G401 (cell line): ENCODE results near the gene CFI. TPM values are rescaled to one million over a fixed set of nuclear protein-coding genes. Genes with fewer than 3 reads are reported as not detected.
"Not testable (repeated sequence)": the region's sequence is repeated elsewhere in the genome, so short reads cannot be mapped to it uniquely, and the experiment has no call there.

Source experiments
- DNase-seq: peaks from one replicate; pipeline ENCODE4 v3.0.0-alpha.2; 2015; ENCODE audit warnings: low spot score
- in situ Hi-C: cut with HindIII; loops from 2 replicates; pipeline ENCODE4 v1.10.0; 2016; ENCODE audit warnings: low sequenced_read_pairs, mixed read lengths
- total RNA-seq: library from RNA; depleted of rRNA; stranded (reverse); fragments of >200 nt; shearing (Covaris generic); gene quantifications from 2 replicates; pipeline ENCODE4 v1.2.3, GENCODE V29; 2014

CFI gene
- total RNA-seq, 1 experiment from 2014 or later = not detected

DNA sequence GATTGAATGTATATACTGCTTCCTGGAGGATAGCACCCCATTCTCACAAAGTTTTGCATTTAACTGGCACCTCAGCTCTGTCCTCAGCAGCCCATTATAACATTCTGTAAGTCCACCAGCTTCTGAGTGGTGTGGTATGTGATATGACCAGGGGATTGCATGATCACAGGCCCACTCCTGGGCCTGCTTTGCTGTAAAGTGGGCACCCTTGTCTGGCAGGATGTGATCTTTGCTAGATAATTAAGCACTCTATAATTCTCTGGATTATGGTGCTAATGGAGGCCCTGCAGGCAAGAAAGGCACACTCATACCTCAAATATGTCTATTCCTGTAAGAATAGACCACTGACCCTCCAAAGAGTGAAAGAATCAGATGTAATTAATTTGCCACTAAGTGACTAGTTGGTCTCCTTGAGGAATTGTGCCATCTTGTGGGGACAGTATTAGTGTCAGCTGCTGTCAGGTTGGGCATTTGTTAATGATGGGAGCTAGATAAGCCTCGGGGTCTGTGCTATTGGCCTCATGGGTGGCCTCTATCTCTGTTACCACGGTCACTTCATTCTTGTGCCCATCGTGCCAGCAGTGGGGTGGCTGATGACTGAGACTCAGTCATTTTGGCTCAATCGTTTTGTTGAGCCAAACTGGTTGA lies 2.2 kb upstream of the CFI start:
- in situ Hi-C loops = loop anchor here (25.0 kb wide), 1 partner anchor 367 kb away; the partner anchor contains the start of gene SEC24B
- DNase-seq = peak; percentile 24

DNA sequence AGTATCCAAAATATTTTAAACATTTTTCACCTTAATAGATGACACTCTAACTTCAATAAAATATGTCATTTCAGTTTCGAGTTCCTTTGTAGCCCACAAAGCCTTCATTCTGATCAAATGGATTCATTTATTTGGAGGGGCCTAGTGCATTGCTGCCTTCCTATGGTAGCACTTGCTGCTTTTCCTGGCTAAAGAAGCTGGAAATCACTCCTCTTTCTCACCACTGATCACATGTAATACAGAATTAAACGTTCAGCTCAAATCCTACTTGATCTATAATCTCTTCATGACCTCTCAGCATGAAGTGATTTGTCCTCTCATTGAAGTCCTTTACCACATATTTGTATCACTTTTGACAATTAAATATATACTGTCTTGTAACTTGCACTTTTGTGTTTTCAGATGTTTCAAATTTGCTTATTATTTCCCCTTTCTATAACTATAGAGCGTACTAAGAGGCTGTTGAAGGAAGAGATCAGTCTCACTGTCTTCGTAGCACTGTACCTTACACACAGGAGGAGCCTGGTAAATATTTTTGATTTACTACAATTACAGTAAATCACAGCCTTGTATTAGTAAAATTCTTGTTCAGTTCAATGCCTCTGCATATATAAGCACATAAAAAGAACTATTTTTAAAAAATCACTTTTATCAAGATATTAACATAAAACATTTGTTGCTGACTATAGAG lies 555 bp downstream of the CFI start:
- in situ Hi-C loops = loop anchor here (25.0 kb wide), 1 partner anchor 364 kb away; the partner anchor contains the start of gene SEC24B
- no peak for DNase-seq

DNA sequence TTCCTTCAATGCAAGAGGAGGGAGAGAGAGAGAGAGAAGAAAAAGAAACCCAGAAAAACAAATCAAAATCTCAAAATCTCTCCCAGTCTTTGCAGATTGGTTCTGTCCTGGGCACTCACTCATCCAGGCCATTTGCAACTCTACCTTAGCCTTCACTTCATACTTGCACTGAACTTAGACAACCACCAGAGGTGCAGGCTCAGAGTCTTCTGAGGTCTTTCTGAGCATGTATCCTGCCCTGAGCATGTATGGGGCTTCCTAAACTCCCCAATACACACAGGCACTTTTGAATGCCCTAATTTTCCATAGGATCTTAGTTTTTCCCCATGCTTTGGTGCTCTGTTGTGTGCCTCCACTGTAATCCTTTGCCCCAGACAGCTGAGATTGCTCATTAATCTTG lies 2.9 kb downstream of the CFI start:
- in situ Hi-C loops = no loop called here

DNA sequence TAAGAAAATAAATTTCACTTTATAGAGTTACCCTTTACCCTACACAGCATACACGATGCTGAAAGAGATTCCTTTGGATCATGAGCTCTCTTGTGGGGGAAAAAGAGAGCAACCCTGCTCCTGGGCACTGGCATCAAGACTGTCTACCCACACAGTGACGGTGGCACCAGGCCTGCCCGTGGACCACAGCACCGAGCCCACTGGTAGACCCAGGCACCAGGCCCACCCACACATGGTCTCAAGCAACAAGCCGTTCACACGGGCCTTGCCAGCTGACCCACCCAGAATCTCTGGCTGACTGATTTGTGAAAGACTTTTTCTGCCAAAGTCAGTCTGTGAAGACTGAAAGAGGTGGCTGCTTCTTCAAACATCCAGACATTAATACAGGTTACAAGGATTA lies 6.7 kb downstream of the CFI start:
- in situ Hi-C loops = no loop called here
- no peak for DNase-seq

More for the DNA sequence above, 2.9 kb downstream of the CFI start:
- no peak for DNase-seq

GRCh38 chr4:109787807-109788206 lies 14.0 kb downstream of the CFI start:
- DNase-seq = no peak
- in situ Hi-C loops = no loop called here

DNA sequence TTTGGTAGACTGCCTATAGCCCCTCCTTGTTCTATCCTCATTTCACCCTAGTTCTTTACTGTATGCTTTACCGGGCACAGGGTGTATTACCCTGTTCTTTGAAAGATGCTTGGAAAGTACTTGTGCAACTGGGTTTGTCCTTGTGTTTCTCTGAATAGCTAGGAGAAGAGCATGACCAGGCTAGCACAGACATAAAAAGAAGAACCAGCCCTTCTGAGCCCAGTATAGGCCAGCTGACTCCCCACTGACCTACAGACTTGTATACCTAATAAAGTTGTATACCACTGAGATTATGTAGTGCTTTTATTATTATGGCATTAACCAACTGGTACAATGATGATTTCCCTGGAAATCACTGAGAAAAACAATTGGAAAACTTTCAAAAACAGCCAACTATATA lies 15.0 kb downstream of the CFI start:
- DNase-seq = no peak
- in situ Hi-C loops = no loop called here

DNA sequence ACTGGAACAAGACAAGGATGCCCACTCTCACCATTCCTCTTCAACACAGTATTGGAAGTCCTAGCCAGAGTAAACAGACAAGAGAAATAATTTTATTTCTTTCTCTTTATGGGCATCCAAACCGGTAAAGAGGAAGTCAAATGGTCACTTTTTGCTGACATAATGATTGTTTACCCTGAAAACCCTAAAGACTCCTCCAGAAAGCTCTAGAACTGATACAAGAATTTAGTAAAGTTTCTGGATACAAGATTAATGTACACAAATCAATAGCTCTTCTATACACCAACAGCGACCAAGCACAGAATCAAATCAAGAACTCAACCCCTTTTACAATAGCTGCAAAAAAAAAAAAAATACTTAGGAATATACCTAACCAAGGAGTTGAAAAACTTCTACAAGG lies 19.7 kb downstream of the CFI start:
- in situ Hi-C loops, DNase-seq: not testable (repeated sequence)

DNA sequence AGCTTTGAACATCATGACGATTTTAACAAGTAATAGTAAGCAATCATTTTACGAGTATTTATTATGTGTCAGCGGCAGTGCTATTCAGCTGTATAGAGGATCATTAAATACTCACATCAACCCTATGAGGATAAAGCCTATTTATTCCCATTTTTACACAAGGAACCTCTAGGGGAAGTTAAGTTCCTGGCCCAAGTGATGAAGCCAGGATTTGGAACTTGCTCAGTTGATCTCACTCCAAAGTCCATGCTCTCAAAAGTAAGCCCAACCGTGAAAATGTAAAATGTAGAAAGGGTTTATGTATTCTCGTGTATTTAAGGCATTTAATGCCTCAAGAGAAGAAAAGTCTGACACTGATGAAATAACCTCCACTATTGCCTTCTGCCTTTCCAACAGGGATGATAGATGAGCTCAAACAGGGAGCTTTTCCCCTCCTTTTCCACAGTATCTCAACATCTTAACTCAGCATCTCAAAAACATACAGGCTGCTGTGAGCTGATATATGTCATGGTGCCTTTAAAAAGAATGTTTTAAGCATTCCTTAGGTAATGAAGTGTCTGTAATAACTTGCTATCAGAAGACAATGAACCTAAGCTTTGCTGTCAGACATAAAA lies 36.9 kb downstream of the CFI start:
- DNase-seq = no peak
- in situ Hi-C loops = no loop called here

DNA sequence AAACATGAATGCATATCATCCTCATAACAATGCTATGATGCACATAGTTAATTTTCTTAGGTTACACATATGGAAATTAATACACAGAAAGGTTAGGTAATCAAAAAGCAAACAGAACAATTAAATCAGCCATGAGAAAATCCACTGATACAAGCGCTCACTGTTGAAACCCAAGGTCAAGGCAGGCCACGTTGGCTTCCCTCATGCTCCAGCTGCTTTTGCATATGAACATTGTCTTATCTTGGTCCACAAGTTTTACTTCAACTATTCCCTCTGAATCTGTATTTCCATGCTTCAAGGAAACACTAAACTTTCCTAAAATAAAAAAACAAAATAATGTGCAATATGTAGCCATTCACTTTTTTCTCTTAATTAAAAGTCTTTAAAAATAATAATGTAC lies 37.4 kb downstream of the CFI start:
- DNase-seq = no peak
- in situ Hi-C loops = no loop called here

DNA sequence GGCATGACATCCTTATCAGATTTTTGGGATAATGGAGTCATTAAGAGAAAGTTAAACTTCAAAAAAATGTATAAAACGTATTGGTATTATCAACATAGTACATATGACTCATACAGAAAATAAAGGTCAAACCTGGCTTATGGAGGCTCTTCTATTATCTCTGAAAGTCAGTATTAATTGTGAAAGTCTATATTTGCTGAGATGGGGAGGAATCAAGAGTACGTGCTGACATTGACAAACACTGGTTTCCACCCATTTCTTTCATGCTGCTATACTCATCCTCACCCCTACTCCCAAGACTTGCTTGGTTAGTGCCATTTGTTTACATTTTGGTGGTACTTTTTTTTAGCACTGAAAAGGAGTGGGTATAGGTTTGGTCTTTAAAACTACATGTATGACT lies 41.1 kb downstream of the CFI start:
- in situ Hi-C loops = no loop called here
- DNase-seq = no peak

GRCh38 chr4:109755656-109756055 lies 46.1 kb downstream of the CFI start:
- in situ Hi-C loops = no loop called here
- no peak for DNase-seq

GRCh38 chr4:109754093-109754857 lies 47.5 kb downstream of the CFI start:
- no peak for DNase-seq
- in situ Hi-C loops = no loop called here

DNA sequence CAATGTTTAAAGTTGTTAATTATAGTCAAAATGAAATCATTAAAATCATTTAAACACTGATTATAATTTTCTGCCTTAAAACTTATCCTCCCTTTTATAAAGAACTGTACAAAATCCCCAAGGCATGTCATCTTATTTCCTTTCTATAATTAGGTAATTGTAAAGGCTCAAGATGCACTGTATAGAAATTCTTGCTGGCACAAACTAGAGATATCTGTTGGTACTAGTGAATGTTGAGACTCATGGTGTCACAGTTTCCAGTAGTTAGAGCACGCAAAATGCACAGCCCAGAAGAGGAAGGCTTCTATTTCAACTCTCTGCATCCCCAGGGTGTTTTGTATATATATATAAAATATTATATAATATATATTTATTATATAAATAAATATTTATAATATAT lies 49.3 kb downstream of the CFI start:
- no peak for DNase-seq
- in situ Hi-C loops = no loop called here

DNA sequence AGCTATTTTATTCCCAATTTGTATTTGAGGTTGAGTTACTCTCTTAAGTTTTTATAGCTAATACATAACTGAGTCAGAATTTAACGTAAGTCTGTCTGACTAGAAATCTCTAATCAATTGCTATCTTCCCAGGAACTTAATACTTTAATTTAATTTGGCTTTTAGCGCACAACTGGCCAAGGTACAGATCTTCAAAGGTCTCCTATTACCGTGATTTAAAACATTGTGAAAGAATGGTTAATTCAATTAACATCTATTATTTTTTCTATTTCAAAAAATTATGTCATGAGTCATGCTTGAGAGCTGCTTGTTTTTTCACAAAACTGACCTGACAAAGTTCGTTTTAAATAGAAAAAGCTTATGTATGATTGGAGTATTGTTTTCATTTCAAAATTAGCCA lies 49.9 kb downstream of the CFI start:
- in situ Hi-C loops = no loop called here
- no peak for DNase-seq

DNA sequence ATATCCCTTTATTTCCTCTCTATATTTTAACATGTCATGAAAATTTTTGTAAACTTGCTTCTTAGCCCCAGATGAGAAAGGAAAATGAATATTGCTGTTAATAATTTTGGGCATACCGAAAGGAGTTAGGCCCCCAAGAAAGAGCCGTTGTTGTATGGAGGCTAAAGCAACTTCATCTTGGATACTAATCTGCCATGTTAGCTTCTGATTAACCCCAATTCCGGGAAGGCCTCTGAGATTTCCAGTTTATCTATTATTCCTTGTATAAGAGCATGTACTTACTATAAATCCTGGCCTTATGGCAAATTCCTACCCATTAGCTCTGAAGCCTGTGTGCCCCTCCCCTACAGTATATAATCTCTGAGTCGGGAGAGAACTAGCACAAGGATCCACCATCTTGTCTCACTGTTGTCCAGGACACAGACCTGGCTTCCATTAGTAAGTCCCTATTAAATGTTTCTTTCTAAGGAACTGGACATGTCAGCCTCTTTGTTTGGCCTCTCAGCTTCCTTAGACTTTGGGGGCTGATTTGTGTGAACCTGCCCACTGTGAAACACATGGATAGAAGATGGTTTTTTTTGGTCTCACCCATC lies 51.1 kb downstream of the CFI start:
- DNase-seq = no peak
- in situ Hi-C loops = no loop called here

GRCh38 chr4:109749388-109750082 lies 52.3 kb downstream of the CFI start:
- in situ Hi-C loops = no loop called here
- DNase-seq = no peak

DNA sequence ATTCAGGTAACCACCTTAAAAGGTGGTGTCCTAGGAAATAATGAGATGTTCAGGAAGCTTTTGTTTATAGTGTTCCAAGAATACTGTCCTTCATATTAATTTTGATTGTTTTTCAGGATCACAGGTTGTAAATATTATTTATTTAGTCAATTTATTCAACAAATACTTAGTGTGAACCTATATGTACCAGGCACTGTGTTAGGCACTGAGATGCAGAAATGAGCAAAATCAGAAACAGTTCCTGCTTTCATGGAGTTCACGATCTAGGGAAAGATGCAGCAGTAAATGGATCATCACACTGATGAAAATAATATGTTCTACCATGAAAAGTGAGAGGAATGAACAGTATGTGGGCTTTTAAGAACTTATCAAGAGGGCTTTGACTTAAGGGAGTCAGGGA lies 53.7 kb downstream of the CFI start:
- in situ Hi-C loops = no loop called here
- DNase-seq = no peak

GRCh38 chr4:109746728-109747127 lies 55.1 kb downstream of the CFI start:
- in situ Hi-C loops = no loop called here
- DNase-seq = no peak

DNA sequence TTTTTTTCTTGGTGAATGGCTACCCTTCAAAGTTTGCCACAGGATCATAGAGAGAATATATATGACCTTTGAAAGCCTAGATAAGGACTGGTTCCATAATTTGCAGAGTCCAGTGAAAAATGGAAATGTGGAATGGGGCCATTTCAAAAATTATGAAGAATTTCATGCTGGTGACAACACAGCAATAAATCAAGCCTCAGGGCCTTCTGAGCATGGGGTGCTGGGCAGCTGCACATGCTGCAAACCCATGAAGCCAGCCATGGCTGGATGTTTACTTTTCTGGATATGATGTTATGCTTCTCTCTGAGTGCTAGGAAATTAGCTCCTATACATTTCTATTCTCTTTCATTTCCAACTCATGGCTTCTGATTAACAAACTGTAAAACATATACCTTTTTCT lies 56.0 kb downstream of the CFI start:
- no peak for DNase-seq
- in situ Hi-C loops = no loop called here
